Measurements from ENCODE around the gene SORBS2.

The SORBS2 gene

DNA sequence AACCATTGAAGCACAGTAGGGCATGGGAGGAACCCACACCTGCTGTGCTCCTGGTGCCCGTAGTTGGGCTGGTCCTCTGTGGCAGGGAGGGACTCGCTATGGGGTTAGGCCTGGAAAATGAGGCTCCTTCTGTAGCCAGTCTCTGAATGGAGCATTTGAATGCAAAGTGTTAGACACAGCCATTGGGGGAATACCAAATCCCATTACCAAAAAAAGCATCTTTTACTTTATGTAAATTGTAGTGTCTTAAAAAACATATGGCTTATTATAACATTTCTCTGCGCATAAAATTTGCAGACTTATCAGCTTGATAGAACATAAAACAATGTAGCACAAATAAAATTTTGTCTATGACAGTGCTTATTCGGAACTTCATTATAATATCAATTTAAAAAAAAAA lies 147.5 kb downstream of the SORBS2 start:
- in situ Hi-C loops (cut with MboI; ENCODE audit: low pct_unique_long_range_greater_than_20kb, low sequenced_read_pairs), result no loop called here
- DNase-seq, result no peak

DNA sequence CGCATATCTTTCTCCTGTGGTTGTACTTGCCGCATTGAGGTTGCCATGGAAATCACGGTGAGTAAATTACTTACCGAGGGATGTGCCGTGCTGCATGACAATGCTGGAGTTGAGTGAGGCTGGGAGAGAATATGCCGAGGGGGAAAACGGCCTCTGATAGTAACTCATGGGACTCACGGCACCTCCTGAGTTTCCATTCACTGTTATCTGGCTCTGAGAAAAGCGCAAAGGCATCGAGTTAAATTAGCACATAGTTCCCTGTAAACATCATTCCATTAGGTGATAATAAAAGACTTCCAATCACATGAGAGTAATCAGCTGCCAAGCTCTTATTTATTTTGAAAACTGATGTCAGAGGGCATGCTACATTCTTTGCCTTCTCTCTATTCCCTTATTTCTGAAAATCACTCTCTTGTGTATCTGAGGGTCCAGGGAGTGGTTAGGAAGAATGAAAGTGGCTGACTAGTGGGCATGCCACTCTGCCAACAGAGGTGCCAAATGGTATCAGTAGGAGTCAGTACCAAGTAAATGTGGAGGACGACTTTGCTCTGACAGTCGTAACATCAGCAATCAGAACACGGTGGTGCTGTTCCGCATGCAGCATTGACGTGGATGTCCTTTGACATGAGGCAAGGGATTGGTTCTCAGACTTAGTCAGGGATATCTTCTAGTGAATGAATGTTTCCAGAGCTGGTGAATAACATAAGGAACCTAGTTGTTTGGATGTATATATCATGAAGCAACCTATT lies 149.8 kb downstream of the SORBS2 start:
- no peak for DNase-seq
- in situ Hi-C loops (cut with MboI; ENCODE audit: low pct_unique_long_range_greater_than_20kb, low sequenced_read_pairs), result no loop called here

DNA sequence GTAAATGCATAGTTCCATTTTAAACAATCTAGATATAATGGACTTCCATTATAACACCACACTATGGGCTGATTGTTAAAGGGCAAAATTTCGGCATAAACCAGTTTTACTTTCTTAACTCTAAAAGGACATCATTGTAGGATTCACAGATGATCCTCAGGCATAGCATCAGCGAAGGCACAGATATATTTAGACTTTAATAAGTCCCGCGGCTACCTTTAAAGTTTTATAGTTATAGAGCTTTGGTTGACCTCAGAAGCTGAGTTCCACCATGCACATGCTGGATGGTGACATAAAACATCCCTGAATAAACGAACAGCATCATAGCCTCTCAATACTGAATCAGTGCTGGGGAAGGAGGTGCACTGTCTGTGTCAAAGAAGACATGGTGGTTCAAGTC lies 151.7 kb downstream of the SORBS2 start:
- in situ Hi-C loops (cut with MboI; ENCODE audit: low pct_unique_long_range_greater_than_20kb, low sequenced_read_pairs), result no loop called here
- no peak for DNase-seq

DNA sequence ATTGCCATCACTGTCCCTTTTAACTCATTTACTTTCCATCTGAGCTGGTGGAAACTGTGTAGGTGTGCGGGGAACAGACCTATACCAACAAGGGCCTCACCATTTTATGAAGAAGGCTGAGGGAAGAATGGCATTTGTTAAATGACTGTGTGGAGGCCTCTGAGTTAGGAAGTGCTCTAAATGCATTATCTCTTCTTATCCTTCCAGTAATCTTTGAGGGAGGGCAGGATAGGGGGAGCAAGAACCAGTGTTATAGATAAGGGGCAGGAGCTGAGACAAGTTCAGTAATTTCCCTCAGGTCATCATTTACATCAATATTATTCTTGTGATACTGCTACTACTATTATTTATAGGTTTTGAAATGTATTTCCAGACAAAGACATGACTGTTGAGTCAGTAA lies 154.3 kb downstream of the SORBS2 start:
- in situ Hi-C loops (cut with MboI; ENCODE audit: low pct_unique_long_range_greater_than_20kb, low sequenced_read_pairs), result no loop called here
- DNase-seq, result no peak

GRCh38 chr4:185657183-185657582 lies 154.8 kb downstream of the SORBS2 start:
- in situ Hi-C loops (cut with MboI; ENCODE audit: low pct_unique_long_range_greater_than_20kb, low sequenced_read_pairs), result no loop called here
- no peak for DNase-seq

- in situ Hi-C loops (cut with MboI; ENCODE audit: low pct_unique_long_range_greater_than_20kb, low sequenced_read_pairs), result no loop called here
- DNase-seq, result no peak
Observed at GRCh38 chr4:185656467-185656931, 155.5 kb downstream of the SORBS2 start.

GRCh38 chr4:185654965-185655554 lies 156.9 kb downstream of the SORBS2 start:
- DNase-seq, result no peak
- in situ Hi-C loops (cut with MboI; ENCODE audit: low pct_unique_long_range_greater_than_20kb, low sequenced_read_pairs), result no loop called here

DNA sequence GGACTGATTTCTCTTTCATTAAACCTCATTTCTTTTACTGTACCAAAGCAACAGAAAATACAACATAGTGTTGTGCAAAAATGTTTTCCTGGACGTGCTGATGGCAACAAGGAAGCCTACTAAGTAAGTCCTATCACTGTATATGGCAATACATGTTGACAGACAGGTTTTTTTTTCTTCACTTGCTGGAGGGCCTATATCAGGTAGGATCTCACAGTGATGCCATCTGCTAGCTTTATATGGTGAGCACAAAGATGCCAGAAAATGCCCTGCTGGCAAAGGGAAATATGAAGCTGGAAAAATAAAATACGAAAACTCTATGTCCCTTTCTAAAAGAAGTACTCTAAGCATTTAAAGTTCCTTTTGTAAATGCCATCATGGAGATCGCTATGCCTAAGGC lies 157.7 kb downstream of the SORBS2 start:
- in situ Hi-C loops (cut with MboI; ENCODE audit: low pct_unique_long_range_greater_than_20kb, low sequenced_read_pairs), result no loop called here
- no peak for DNase-seq

DNA sequence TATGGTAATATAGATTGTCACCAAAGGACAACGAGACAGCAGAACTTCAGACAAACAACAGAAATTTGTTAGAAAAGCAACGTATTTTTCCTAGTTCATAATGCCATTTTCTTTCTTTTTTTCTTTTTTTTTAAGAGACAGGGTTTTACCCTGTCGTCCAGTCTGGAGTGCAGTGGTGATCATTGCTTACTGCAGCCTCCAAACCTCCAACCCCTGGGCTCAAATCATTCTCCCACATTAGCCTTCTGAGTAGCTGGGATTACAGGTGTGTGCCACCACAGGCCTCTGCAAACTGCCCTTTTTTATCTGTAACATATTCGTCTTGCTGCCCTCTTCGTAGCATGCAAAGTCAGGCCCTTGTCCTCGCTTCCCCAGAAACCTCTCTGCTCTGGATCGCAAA lies 160.1 kb downstream of the SORBS2 start:
- DNase-seq, result no peak
- in situ Hi-C loops (cut with MboI; ENCODE audit: low pct_unique_long_range_greater_than_20kb, low sequenced_read_pairs), result no loop called here

DNA sequence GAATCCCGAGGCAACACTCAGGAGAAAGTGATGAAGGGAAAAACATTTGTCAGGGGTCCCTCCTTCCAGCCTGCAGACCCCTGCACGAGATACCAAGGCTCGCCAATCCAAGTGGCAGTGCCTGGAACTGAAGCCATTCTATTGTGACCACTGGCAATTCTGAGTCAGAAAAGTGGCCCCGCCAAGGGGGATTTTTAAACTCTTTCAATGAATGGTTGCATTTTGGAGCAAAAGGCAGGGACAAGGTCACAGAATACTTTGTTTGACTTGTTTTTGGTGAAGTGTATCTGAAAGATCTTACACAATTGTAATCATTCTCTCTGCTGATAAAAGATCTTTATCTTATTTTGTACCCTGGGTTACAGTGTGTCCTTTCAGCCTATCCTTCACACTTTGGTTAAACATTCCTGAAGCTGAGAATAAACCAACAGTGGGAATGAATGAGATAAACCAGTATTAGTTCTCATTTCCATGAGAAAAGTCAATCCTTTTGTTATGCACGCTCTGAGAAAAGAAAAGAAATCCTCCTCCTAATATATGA lies 160.8 kb downstream of the SORBS2 start:
- in situ Hi-C loops (cut with MboI; ENCODE audit: low pct_unique_long_range_greater_than_20kb, low sequenced_read_pairs), result no loop called here
- DNase-seq, result no peak

DNA sequence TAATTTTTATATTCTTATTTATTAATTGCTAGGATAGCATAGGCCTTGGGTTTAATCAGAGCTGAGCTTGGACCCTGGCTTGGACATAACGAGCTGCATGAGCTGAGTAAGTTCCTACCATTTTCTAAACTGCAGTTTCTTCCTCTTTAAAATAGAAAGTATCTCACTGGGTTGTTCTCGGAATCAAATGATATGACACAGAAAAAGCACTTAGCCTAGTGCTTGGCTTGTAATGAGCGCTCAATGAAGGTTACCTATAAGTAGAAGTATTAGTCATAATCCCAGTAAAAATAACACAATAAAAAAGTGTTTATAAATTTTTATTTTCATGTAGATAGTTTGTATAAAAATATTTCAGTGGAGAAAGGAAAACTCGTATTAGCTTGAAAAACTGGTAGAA lies 163.4 kb downstream of the SORBS2 start:
- in situ Hi-C loops (cut with MboI; ENCODE audit: low pct_unique_long_range_greater_than_20kb, low sequenced_read_pairs), result no loop called here
- DNase-seq, result no peak

GRCh38 chr4:185645403-185645802 lies 166.6 kb downstream of the SORBS2 start:
- DNase-seq, result no peak
- in situ Hi-C loops (cut with MboI; ENCODE audit: low pct_unique_long_range_greater_than_20kb, low sequenced_read_pairs), result no loop called here

- DNase-seq, result no peak
- in situ Hi-C loops (cut with MboI; ENCODE audit: low pct_unique_long_range_greater_than_20kb, low sequenced_read_pairs), result no loop called here
Observed at GRCh38 chr4:185644408-185644807, 167.6 kb downstream of the SORBS2 start.

- in situ Hi-C loops (cut with MboI; ENCODE audit: low pct_unique_long_range_greater_than_20kb, low sequenced_read_pairs), result no loop called here
Observed at GRCh38 chr4:185642907-185643306, 169.1 kb downstream of the SORBS2 start.

DNA sequence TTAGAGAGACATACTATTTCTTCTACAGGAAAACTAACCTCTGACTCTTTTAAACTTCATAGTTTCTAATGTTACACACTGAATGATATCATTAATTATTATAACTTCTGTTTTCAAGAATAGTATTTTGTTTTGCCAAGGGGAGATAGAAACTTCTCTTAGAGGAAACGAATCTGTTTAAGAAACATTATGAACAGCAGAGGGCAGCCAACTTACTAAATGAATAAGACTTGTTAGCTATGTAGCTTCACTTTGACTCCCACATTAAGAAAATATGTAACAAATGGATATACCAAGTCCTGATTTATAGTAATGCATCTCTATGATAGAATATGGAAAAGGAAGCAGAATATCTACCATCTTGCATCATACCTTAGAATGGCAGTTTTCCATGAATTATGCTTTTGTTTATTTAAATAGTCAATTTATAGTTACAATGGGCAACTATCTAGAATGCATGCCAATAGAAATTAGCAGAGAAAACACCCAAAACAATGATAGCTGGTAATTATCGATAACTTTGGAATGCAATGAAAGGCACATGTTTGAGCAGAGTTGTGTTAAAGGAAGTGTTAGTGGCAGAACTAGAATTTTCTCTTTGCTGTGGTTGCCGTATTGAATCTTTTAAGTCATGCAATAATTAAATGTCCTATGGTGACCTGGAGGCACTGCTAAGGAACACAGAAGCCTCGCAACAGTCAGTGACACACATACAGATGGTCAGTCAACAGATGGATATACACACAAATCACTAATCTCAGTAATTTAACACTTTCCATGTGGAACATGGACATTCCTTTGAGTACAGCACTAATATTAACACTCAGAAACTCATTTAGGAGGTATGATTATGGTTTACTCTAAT lies 171.0 kb downstream of the SORBS2 start:
- in situ Hi-C loops (cut with MboI; ENCODE audit: low pct_unique_long_range_greater_than_20kb, low sequenced_read_pairs), result no loop called here
- peak; percentile 37 for DNase-seq

More at GRCh38 chr4:185642907-185643306, 169.1 kb downstream of the SORBS2 start:
- no peak for DNase-seq

GRCh38 chr4:185638548-185639301 lies 173.3 kb downstream of the SORBS2 start:
- DNase-seq, result no peak
- in situ Hi-C loops (cut with MboI; ENCODE audit: low pct_unique_long_range_greater_than_20kb, low sequenced_read_pairs), result no loop called here

DNA sequence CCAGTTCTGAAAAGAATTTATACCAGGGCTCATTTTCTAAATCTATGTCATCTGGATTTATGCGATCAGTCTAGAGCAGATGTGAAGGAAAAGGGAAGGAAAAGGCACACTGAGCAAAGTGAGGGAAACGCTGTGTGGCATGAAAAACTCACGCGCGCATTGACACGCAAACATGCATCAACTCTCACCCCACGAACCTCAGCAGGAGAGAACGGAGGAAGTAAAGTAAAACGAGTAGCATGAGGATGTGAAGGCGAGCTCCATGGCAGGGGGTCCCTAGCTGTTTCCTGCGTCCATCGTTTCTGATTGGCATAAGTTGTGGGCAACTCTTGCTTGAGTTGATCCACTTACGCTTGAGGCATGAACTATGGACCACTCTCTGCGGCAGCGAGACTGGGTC lies 173.9 kb downstream of the SORBS2 start:
- in situ Hi-C loops (cut with MboI; ENCODE audit: low pct_unique_long_range_greater_than_20kb, low sequenced_read_pairs), result no loop called here
- no peak for DNase-seq

GRCh38 chr4:185637163-185637875 lies 174.7 kb downstream of the SORBS2 start:
- in situ Hi-C loops (cut with MboI; ENCODE audit: low pct_unique_long_range_greater_than_20kb, low sequenced_read_pairs), result no loop called here
- no peak for DNase-seq

Measured in KBM-7 (cell line).